Measurements from ENCODE around the gene POLR3B.

Gene POLR3B

DNA sequence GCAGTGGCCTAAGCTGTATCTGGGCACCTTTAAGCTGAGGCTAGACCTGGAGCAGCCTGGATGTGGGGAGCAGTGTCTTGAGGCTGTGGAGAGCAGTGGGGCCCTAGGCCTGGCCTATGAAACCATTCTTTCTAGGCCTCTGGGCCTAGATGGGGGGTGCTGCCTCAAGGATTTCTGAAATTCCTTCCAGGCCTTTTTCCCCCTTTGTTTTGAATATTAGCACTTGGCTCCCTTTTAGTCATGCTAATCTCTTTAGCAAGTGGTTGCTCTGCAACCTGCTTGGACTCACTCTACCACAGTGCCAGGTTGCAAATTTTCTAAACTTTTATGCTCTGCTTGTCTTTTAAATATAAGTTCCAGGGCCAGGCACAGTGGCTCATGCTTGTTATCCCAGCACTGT lies 183.7 kb downstream of the POLR3B start:
- no peak for DNase-seq (ENCODE audit: low read depth in 1 of 2, low spot score in 1 of 2)
- H3K4me3 ChIP-seq (replicated peaks; ENCODE audit: insufficient read depth, low read length): no peak overlapping the region
- no peak overlapping the region for H3K27ac ChIP-seq (replicated peaks)
- TF ChIP-seq GABPA (IDR thresholded peaks at IDR 0.05; ENCODE audit: low read depth) (no peak), POLR2AphosphoS5 (IDR thresholded peaks at IDR 0.05; ENCODE audit: low read depth) (no peak), SPI1 (IDR thresholded peaks at IDR 0.05; ENCODE audit: borderline replicate concordance, low read depth) (no peak)
- TF ChIP-seq, protein P1, sequence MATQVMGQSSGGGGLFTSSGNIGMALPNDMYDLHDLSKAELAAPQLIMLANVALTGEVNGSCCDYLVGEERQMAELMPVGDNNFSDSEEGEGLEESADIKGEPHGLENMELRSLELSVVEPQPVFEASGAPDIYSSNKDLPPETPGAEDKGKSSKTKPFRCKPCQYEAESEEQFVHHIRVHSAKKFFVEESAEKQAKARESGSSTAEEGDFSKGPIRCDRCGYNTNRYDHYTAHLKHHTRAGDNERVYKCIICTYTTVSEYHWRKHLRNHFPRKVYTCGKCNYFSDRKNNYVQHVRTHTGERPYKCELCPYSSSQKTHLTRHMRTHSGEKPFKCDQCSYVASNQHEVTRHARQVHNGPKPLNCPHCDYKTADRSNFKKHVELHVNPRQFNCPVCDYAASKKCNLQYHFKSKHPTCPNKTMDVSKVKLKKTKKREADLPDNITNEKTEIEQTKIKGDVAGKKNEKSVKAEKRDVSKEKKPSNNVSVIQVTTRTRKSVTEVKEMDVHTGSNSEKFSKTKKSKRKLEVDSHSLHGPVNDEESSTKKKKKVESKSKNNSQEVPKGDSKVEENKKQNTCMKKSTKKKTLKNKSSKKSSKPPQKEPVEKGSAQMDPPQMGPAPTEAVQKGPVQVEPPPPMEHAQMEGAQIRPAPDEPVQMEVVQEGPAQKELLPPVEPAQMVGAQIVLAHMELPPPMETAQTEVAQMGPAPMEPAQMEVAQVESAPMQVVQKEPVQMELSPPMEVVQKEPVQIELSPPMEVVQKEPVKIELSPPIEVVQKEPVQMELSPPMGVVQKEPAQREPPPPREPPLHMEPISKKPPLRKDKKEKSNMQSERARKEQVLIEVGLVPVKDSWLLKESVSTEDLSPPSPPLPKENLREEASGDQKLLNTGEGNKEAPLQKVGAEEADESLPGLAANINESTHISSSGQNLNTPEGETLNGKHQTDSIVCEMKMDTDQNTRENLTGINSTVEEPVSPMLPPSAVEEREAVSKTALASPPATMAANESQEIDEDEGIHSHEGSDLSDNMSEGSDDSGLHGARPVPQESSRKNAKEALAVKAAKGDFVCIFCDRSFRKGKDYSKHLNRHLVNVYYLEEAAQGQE (IDR thresholded peaks at IDR 0.05; ENCODE audit: insufficient replicate concordance, low read depth): no peak
- TF ChIP-seq, protein P2, sequence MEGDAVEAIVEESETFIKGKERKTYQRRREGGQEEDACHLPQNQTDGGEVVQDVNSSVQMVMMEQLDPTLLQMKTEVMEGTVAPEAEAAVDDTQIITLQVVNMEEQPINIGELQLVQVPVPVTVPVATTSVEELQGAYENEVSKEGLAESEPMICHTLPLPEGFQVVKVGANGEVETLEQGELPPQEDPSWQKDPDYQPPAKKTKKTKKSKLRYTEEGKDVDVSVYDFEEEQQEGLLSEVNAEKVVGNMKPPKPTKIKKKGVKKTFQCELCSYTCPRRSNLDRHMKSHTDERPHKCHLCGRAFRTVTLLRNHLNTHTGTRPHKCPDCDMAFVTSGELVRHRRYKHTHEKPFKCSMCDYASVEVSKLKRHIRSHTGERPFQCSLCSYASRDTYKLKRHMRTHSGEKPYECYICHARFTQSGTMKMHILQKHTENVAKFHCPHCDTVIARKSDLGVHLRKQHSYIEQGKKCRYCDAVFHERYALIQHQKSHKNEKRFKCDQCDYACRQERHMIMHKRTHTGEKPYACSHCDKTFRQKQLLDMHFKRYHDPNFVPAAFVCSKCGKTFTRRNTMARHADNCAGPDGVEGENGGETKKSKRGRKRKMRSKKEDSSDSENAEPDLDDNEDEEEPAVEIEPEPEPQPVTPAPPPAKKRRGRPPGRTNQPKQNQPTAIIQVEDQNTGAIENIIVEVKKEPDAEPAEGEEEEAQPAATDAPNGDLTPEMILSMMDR (IDR thresholded peaks at IDR 0.05; ENCODE audit: insufficient read depth, low read length): no peak
- peaks cover 5% of the 10 kb centered on the region for H3K27me3 ChIP-seq (ENCODE audit: insufficient read depth, poor library complexity, severe bottlenecking)

DNA sequence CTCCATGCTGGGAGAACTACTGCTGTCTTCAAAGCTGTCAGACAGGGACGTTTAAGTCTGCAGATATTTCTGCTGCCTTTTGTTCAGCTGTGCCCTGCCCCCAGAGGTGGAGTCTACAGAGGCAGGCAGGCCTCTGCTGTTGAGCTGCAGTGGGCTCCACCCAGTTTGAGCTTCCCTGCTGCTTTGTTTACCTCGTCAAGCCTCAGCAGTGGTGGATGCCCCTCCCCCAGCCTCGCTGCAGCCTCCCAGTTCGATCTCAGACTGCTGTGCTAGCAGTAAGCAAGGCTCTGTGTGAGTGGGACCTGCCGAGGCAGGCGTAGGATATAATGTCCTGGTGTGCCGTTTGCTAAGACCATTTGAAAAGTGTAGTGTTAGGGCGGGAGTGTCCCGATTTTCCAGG lies 193.9 kb downstream of the POLR3B start:
- H3K27me3 ChIP-seq (ENCODE audit: insufficient read depth, poor library complexity, severe bottlenecking): no peaks in the 10 kb centered on the region
- H3K4me3 ChIP-seq (replicated peaks; ENCODE audit: insufficient read depth, low read length): no peak overlapping the region
- H3K27ac ChIP-seq (replicated peaks): no peak overlapping the region
- TF ChIP-seq SPI1 (IDR thresholded peaks at IDR 0.05; ENCODE audit: borderline replicate concordance, low read depth) (no peak), GABPA (IDR thresholded peaks at IDR 0.05; ENCODE audit: low read depth) (no peak), POLR2AphosphoS5 (IDR thresholded peaks at IDR 0.05; ENCODE audit: low read depth) (no peak)
- TF ChIP-seq, protein P2 (IDR thresholded peaks at IDR 0.05; ENCODE audit: insufficient read depth, low read length): no peak
- no peak for DNase-seq (ENCODE audit: low read depth in 1 of 2, low spot score in 1 of 2)

DNA sequence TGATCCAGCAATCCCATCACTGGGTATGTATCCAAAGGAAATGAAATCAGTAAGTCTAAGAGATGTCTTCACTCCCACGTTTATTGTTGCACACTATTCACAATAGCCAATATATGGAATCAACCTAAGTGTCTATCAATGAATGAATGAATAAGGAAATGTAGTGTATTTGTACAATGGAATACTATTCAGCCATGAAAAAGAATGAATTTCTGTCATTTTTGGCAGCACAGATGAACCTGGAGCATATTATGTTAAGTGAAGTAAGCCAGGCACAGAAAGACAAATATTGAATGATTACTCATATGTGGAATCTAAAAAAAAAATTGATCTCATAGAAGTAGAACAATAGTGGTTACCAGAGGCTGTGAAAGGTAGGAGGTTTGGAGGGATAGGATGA lies 194.7 kb downstream of the POLR3B start:
- H3K4me3 ChIP-seq (replicated peaks; ENCODE audit: insufficient read depth, low read length): no peak overlapping the region
- TF ChIP-seq SPI1 (IDR thresholded peaks at IDR 0.05; ENCODE audit: borderline replicate concordance, low read depth) (no peak), GABPA (IDR thresholded peaks at IDR 0.05; ENCODE audit: low read depth) (no peak), POLR2AphosphoS5 (IDR thresholded peaks at IDR 0.05; ENCODE audit: low read depth) (no peak)
- TF ChIP-seq, protein P1 (IDR thresholded peaks at IDR 0.05; ENCODE audit: insufficient replicate concordance, low read depth): no peak
- TF ChIP-seq, protein P2 (IDR thresholded peaks at IDR 0.05; ENCODE audit: insufficient read depth, low read length): no peak
- DNase-seq (ENCODE audit: low read depth in 1 of 2, low spot score in 1 of 2): no peak
- no peak overlapping the region for H3K27ac ChIP-seq (replicated peaks)
- no peaks in the 10 kb centered on the region for H3K27me3 ChIP-seq (ENCODE audit: insufficient read depth, poor library complexity, severe bottlenecking)
